Femur (tissue), 1 donor: ENCODE results near the gene IMMP2L.

Source experiments
- DNase-seq: peaks from one replicate; pipeline ENCODE4 v3.0.0-alpha.2; 2017

Gene IMMP2L

GRCh38 chr7:111059833-111060232 is 502.5 kb downstream of the IMMP2L start:
- no peak for DNase-seq

- DNase-seq: no peak
These were observed 505.2 kb downstream of the IMMP2L start for GRCh38 chr7:111057066-111057465.

GRCh38 chr7:111056371-111056770 is 505.9 kb downstream of the IMMP2L start:
- no peak for DNase-seq

GRCh38 chr7:111053035-111053434 is 509.3 kb downstream of the IMMP2L start:
- DNase-seq: no peak

- no peak for DNase-seq
These were observed 510.5 kb downstream of the IMMP2L start for GRCh38 chr7:111051832-111052231.

GRCh38 chr7:111050875-111051416 is 511.3 kb downstream of the IMMP2L start:
- no peak for DNase-seq

GRCh38 chr7:111049971-111050680 is 512.2 kb downstream of the IMMP2L start:
- DNase-seq: no peak

- DNase-seq: no peak
These were observed 514.7 kb downstream of the IMMP2L start for GRCh38 chr7:111047595-111047994.

- DNase-seq: peak; percentile 49
These were observed 516.8 kb downstream of the IMMP2L start for GRCh38 chr7:111045449-111045848.

GRCh38 chr7:111043561-111043960 is 518.7 kb downstream of the IMMP2L start:
- no peak for DNase-seq

- no peak for DNase-seq
These were observed 519.5 kb downstream of the IMMP2L start for GRCh38 chr7:111042842-111043241.

- no peak for DNase-seq
These were observed 520.7 kb downstream of the IMMP2L start for GRCh38 chr7:111041577-111041976.

- DNase-seq: no peak
These were observed 524.1 kb downstream of the IMMP2L start for GRCh38 chr7:111038185-111038584.

- DNase-seq: no peak
These were observed 530.4 kb downstream of the IMMP2L start for GRCh38 chr7:111031916-111032315.

GRCh38 chr7:111030336-111030735 is 532.0 kb downstream of the IMMP2L start:
- DNase-seq: no peak

GRCh38 chr7:111029574-111030251 is 532.6 kb downstream of the IMMP2L start:
- no peak for DNase-seq

GRCh38 chr7:111029141-111029572 is 533.1 kb downstream of the IMMP2L start:
- no peak for DNase-seq

GRCh38 chr7:111027396-111027795 is 534.9 kb downstream of the IMMP2L start:
- DNase-seq: no peak

- DNase-seq: no peak
These were observed 535.5 kb downstream of the IMMP2L start for GRCh38 chr7:111026806-111027205.

GRCh38 chr7:111026343-111026742 is 535.9 kb downstream of the IMMP2L start:
- DNase-seq: no peak

GRCh38 chr7:111025006-111025405 is 537.3 kb downstream of the IMMP2L start:
- no peak for DNase-seq

GRCh38 chr7:111018960-111019736 is 543.1 kb downstream of the IMMP2L start:
- DNase-seq: no peak

- DNase-seq: no peak
These were observed 543.8 kb downstream of the IMMP2L start for GRCh38 chr7:111018447-111018846.
